GM13976 (cell line): ENCODE data around the gene LZTFL1.
A peak's percentile ranks its signal among the peaks of the same experiment; 100 is the strongest.

Experiments used
- DNase-seq: peaks from one replicate; pipeline ENCODE4 v3.0.0; 2012; ENCODE audit warnings: low spot score
- CTCF ChIP-seq: IDR thresholded peaks from 2 replicates; pipeline ENCODE4 v1.5.1; 2012; ENCODE audit warnings: borderline replicate concordance, mild to moderate bottlenecking; ENCODE audit not compliant: insufficient read depth; ENCODE audit errors: extremely low read depth, missing control alignments, control extremely low read depth
- in situ Hi-C: fragments of 300-500 bp; cut with MboI; formaldehyde crosslinking; loops from one replicate; pipeline ENCODE4 v1.12.0; 2022; ENCODE audit warnings: low sequenced_read_pairs, mixed read lengths, inconsistent platforms; ENCODE audit not compliant: unreplicated experiment

LZTFL1 gene

GRCh38 chr3:45884368-45885201 lies 42.7 kb upstream of the LZTFL1 start:
- DNase-seq, result no peak
- no peak for TF ChIP-seq CTCF
- in situ Hi-C loops, result no loop called here

- in situ Hi-C loops, result no loop called here
- peak; percentile 61 for DNase-seq
Measured at GRCh38 chr3:45881078-45882022, 39.4 kb upstream of the LZTFL1 start.

GRCh38 chr3:45880725-45881077 lies 38.8 kb upstream of the LZTFL1 start:
- TF ChIP-seq CTCF, result no peak
- DNase-seq, result no peak
- in situ Hi-C loops, result no loop called here

More at GRCh38 chr3:45881078-45882022, 39.4 kb upstream of the LZTFL1 start:
- no peak for TF ChIP-seq CTCF

GRCh38 chr3:45878124-45878523 lies 36.2 kb upstream of the LZTFL1 start:
- no peak for TF ChIP-seq CTCF
- in situ Hi-C loops, result no loop called here

GRCh38 chr3:45874677-45875346 lies 32.9 kb upstream of the LZTFL1 start:
- TF ChIP-seq CTCF, result no peak
- no peak for DNase-seq
- in situ Hi-C loops, result no loop called here

More at GRCh38 chr3:45878124-45878523, 36.2 kb upstream of the LZTFL1 start:
- DNase-seq, result peak; percentile 36

GRCh38 chr3:45873638-45874037 lies 31.7 kb upstream of the LZTFL1 start:
- no peak for DNase-seq
- in situ Hi-C loops, result no loop called here
- no peak for TF ChIP-seq CTCF
